Adipocyte (in vitro differentiated cells): ENCODE results near the gene RASA3.
"Not testable (repeated sequence)": the region's sequence is repeated elsewhere in the genome, so short reads cannot be mapped to it uniquely, and the experiment has no call there.

Experiments
- DNase-seq: peaks from one replicate; pipeline ENCODE4 v3.0.0-alpha.2; 2015; ENCODE audit warnings: low read depth
- H3K27me3 ChIP-seq: replicated peaks from 2 replicates; pipeline ENCODE4 v1.7.0; 2013; ENCODE audit warnings: mild to moderate bottlenecking, low read length, moderate library complexity; ENCODE audit not compliant: control insufficient read depth, insufficient read depth
- H3K36me3 ChIP-seq: 2 replicates; pipeline ENCODE4 v1.7.0; 2013; ENCODE audit warnings: low read length, mild to moderate bottlenecking, moderate library complexity; ENCODE audit not compliant: control insufficient read depth, insufficient read depth, severe bottlenecking
- H3K4me1 ChIP-seq: 2 replicates; pipeline ENCODE4 v1.7.0; 2013; ENCODE audit warnings: mild to moderate bottlenecking, low read length, moderate library complexity; ENCODE audit not compliant: control insufficient read depth, insufficient read depth
- H3K4me3 ChIP-seq: 2 replicates; pipeline ENCODE4 v1.7.0; 2013; ENCODE audit warnings: mild to moderate bottlenecking, low read length, moderate library complexity
- H3K9ac ChIP-seq: 2 replicates; pipeline ENCODE4 v1.7.0; 2013; ENCODE audit warnings: mild to moderate bottlenecking, low read length, moderate library complexity
- H3K9me3 ChIP-seq: 2 replicates; pipeline ENCODE4 v1.7.0; 2013; ENCODE audit warnings: mild to moderate bottlenecking, low read length, moderate library complexity; ENCODE audit not compliant: control insufficient read depth

Gene RASA3

DNA sequence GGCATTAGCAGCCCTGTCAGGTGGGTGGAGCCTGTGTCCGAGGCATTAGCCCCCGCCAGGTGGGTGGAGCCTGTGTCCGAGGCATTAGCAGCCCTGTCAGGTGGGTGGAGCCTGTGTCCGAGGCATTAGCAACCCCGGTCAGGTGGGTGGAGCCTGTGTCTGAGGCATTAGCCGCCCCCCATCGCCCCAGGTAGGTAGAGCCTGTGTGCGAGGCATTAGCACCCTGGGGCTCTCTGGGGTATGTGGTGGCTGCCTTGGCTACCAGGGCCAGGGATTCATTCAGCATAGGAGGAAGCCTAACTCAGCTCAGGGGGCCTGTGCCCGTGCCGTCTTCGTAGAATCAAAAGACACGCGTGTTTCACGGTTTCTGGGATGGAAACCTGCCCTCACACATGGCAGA, 112.3 kb downstream of the RASA3 start:
- DNase-seq, H3K27me3 ChIP-seq, H3K9me3 ChIP-seq, H3K9ac ChIP-seq, H3K4me3 ChIP-seq: not testable (repeated sequence)
- Histone ChIP-seq H3K4me1 (peaks cover 20% of the 10 kb centered on the region), H3K36me3 (peaks cover 85% of the 10 kb centered on the region)

DNA sequence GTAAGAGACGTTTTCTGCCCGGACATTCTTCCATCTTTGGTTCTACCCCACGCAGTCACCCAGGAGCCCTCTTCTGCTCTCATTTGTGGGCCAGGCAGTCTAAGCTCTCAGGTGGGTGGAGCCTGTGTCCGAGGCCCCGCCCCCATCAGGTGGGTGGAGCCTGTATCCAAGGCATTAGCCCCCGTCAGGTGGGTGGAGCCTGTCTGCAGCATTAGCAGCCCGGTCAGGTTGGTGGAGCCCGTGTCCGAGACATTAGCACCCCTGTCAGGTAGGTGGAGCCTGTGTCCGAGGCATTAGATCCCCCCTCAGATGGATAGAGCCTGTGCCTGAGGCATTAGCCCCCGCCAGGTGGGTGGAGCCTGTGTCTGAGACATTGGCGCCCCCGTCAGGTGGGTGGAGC, 113.1 kb downstream of the RASA3 start:
- no peaks in the 10 kb centered on the region for H3K27me3 ChIP-seq
- peaks cover 19% of the 10 kb centered on the region for H3K4me1 ChIP-seq
- H3K9ac ChIP-seq: no peak overlapping the region
- no peaks in the 10 kb centered on the region for H3K9me3 ChIP-seq
- peaks cover 85% of the 10 kb centered on the region for H3K36me3 ChIP-seq
- no peak overlapping the region for H3K4me3 ChIP-seq
- peak; percentile 19 for DNase-seq

- DNase-seq: no peak
- peaks cover 82% of the 10 kb centered on the region for H3K36me3 ChIP-seq
- no peaks in the 10 kb centered on the region for H3K27me3 ChIP-seq
- H3K4me3 ChIP-seq: no peak overlapping the region
- peaks cover 19% of the 10 kb centered on the region for H3K4me1 ChIP-seq
- H3K9me3 ChIP-seq: no peaks in the 10 kb centered on the region
- H3K9ac ChIP-seq: no peak overlapping the region
Measured at GRCh38 chr13:114018461-114019055, 113.9 kb downstream of the RASA3 start.

- DNase-seq: no peak
- peaks cover 19% of the 10 kb centered on the region for H3K4me1 ChIP-seq
- H3K9me3 ChIP-seq: no peaks in the 10 kb centered on the region
- no peaks in the 10 kb centered on the region for H3K27me3 ChIP-seq
- H3K4me3 ChIP-seq: no peak overlapping the region
- peaks cover 83% of the 10 kb centered on the region for H3K36me3 ChIP-seq
- no peak overlapping the region for H3K9ac ChIP-seq
Measured at GRCh38 chr13:114017966-114018365, 114.5 kb downstream of the RASA3 start.

- no peaks in the 10 kb centered on the region for H3K9me3 ChIP-seq
- H3K4me1 ChIP-seq: peaks cover 19% of the 10 kb centered on the region
- no peak for DNase-seq
- peak overlapping the region; percentile 72 for H3K9ac ChIP-seq
- H3K27me3 ChIP-seq: no peaks in the 10 kb centered on the region
- peaks cover 80% of the 10 kb centered on the region for H3K36me3 ChIP-seq
- no peak overlapping the region for H3K4me3 ChIP-seq
Measured at GRCh38 chr13:114017028-114017630, 115.3 kb downstream of the RASA3 start.

- no peak for DNase-seq
- Histone ChIP-seq H3K4me3 (no peak overlapping the region), H3K9ac (peak overlapping the region; percentile 72), H3K27me3 (no peaks in the 10 kb centered on the region), H3K9me3 (no peaks in the 10 kb centered on the region), H3K4me1 (peaks cover 19% of the 10 kb centered on the region), H3K36me3 (peaks cover 78% of the 10 kb centered on the region)
Measured at GRCh38 chr13:114016321-114017027, 115.9 kb downstream of the RASA3 start.

DNA sequence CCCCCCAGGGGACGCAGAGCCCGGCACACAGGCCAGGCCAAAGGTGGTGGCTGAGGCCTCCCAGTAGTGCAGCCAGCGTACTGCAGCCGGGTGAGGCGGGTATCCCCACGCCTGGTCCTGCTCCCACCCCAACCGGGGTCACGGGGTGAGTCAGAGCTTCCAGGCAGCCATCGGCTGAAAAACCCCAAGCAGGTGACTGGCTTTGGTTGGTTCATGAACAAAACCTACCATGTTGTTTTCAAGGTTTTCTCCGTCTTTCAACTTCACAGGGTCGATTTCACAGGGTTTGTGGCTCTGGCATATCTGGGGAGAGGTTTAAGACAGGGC, 116.5 kb downstream of the RASA3 start:
- no peak for DNase-seq
- H3K27me3 ChIP-seq: no peaks in the 10 kb centered on the region
- H3K4me3 ChIP-seq: no peak overlapping the region
- peaks cover 78% of the 10 kb centered on the region for H3K36me3 ChIP-seq
- H3K9ac ChIP-seq: peak overlapping the region; percentile 72
- peaks cover 19% of the 10 kb centered on the region for H3K4me1 ChIP-seq
- no peaks in the 10 kb centered on the region for H3K9me3 ChIP-seq

- no peak for DNase-seq
- H3K9ac ChIP-seq: peak overlapping the region; percentile 72
- H3K9me3 ChIP-seq: no peaks in the 10 kb centered on the region
- no peaks in the 10 kb centered on the region for H3K27me3 ChIP-seq
- H3K4me1 ChIP-seq: peaks cover 19% of the 10 kb centered on the region
- no peak overlapping the region for H3K4me3 ChIP-seq
- H3K36me3 ChIP-seq: peaks cover 75% of the 10 kb centered on the region
Measured at GRCh38 chr13:114015111-114015968, 117.1 kb downstream of the RASA3 start.

DNA sequence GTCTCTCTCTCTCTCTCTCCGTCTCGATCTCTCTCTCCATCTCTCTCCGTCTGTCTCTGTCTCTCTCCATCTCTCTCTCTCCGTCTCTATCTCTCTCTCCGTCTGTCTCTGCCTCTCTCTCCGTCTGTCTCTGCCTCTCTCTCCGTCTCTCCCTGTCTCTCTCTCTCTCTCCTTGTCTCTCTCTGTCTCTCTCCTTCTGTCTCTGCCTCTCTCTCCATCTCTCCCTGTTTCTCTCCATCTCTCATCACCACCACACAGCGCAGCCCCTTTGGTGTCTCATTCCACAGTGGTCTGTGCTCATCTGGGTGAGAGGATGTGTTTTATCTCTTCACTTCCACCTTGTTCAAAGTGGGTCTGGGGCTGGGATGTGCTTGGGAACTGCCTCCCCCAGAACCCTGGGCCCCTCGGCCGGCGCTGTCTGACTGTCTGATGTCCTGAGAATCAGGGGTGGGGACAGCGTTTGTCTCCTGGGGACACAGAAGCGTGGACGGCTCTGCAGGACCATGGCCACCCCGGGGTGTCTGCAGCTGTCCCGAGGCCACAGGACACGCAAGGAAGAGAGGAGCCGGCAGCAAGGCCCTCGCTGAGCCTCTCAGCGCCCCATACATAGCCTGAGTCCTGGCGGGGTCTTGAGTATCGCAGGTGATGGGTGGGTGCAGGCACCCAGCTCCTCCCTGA, 118.3 kb downstream of the RASA3 start:
- no peaks in the 10 kb centered on the region for H3K9me3 ChIP-seq
- peak overlapping the region; percentile 72 for H3K9ac ChIP-seq
- DNase-seq: no peak
- no peaks in the 10 kb centered on the region for H3K27me3 ChIP-seq
- no peak overlapping the region for H3K4me3 ChIP-seq
- peaks cover 80% of the 10 kb centered on the region for H3K36me3 ChIP-seq
- H3K4me1 ChIP-seq: peaks cover 19% of the 10 kb centered on the region

- Histone ChIP-seq H3K27me3 (no peaks in the 10 kb centered on the region), H3K9ac (no peak overlapping the region), H3K4me1 (peaks cover 19% of the 10 kb centered on the region), H3K9me3 (no peaks in the 10 kb centered on the region), H3K4me3 (no peak overlapping the region), H3K36me3 (peaks cover 77% of the 10 kb centered on the region)
- no peak for DNase-seq
Measured at GRCh38 chr13:114013336-114013735, 119.1 kb downstream of the RASA3 start.

- H3K27me3 ChIP-seq: no peaks in the 10 kb centered on the region
- no peak overlapping the region for H3K9ac ChIP-seq
- no peaks in the 10 kb centered on the region for H3K9me3 ChIP-seq
- no peak for DNase-seq
- no peak overlapping the region for H3K4me3 ChIP-seq
- peaks cover 19% of the 10 kb centered on the region for H3K4me1 ChIP-seq
- peaks cover 74% of the 10 kb centered on the region for H3K36me3 ChIP-seq
Measured at GRCh38 chr13:114012921-114013320, 119.5 kb downstream of the RASA3 start.
